Brain microvascular endothelial cell (primary cell): ENCODE results near the gene KMT2C.
A peak's percentile ranks its signal among the peaks of the same experiment; 100 is the strongest.
"Not testable (repeated sequence)": the region's sequence is repeated elsewhere in the genome, so short reads cannot be mapped to it uniquely, and the experiment has no call there.

Source experiments
- DNase-seq: peaks from one replicate; pipeline ENCODE4 v3.0.0-alpha.2; 2020
- H3K27ac ChIP-seq: fragments of 250-450 bp; sonication (Bioruptor Pico); 2 replicates; pipeline ENCODE4 v1.5.1; 2020; ENCODE audit warnings: mild to moderate bottlenecking, moderate library complexity
- H3K27me3 ChIP-seq: fragments of 250-450 bp; sonication (Bioruptor Pico); replicated peaks from 2 replicates; pipeline ENCODE4 v1.5.1; 2020; ENCODE audit warnings: mild to moderate bottlenecking
- H3K36me3 ChIP-seq: fragments of 250-450 bp; sonication (Bioruptor Pico); replicated peaks from 2 replicates; pipeline ENCODE4 v1.5.1; 2020; ENCODE audit warnings: mild to moderate bottlenecking
- H3K4me3 ChIP-seq: 2 replicates; pipeline ENCODE4 v1.5.1; 2011; ENCODE audit warnings: low read depth, mild to moderate bottlenecking, control low read depth, low read length, moderate library complexity
- CTCF ChIP-seq: IDR thresholded peaks from 2 replicates; pipeline ENCODE4 v1.5.1; 2011; ENCODE audit warnings: low read depth, mild to moderate bottlenecking, moderate library complexity, low read length, control low read depth, inconsistent platforms; ENCODE audit errors: missing control alignments
- in situ Hi-C: cut with HindIII; loops from 2 replicates; pipeline ENCODE4 v1.10.0; 2017; ENCODE audit warnings: low sequenced_read_pairs, low pct_ligation_motif_present

Gene KMT2C

GRCh38 chr7:152234421-152234820 lies 201.4 kb downstream of the KMT2C start:
- H3K4me3 ChIP-seq, in situ Hi-C loops, H3K36me3 ChIP-seq, H3K27me3 ChIP-seq: not testable (repeated sequence)
- peak; percentile 78 for DNase-seq
- peak overlapping the region; percentile 32 for H3K27ac ChIP-seq

GRCh38 chr7:152231089-152231488 lies 204.7 kb downstream of the KMT2C start:
- DNase-seq, result no peak
- Histone ChIP-seq H3K27me3 (no peaks in the 10 kb centered on the region), H3K4me3 (no peak overlapping the region), H3K36me3 (no peaks in the 10 kb centered on the region), H3K27ac (no peak overlapping the region)
- TF ChIP-seq CTCF, result no peak
- in situ Hi-C loops, result no loop called here

GRCh38 chr7:152219556-152219955 lies 216.2 kb downstream of the KMT2C start:
- H3K36me3 ChIP-seq, DNase-seq, in situ Hi-C loops, H3K27me3 ChIP-seq, H3K27ac ChIP-seq, H3K4me3 ChIP-seq: not testable (repeated sequence)

- H3K27me3 ChIP-seq, H3K27ac ChIP-seq, H3K4me3 ChIP-seq, in situ Hi-C loops, DNase-seq, H3K36me3 ChIP-seq: not testable (repeated sequence)
Measured at GRCh38 chr7:152208766-152209165, 227.0 kb downstream of the KMT2C start.

GRCh38 chr7:152204417-152204816 lies 231.4 kb downstream of the KMT2C start:
- H3K27ac ChIP-seq, in situ Hi-C loops, H3K27me3 ChIP-seq, DNase-seq, H3K36me3 ChIP-seq, H3K4me3 ChIP-seq: not testable (repeated sequence)

GRCh38 chr7:152203095-152203494 lies 232.7 kb downstream of the KMT2C start:
- no peak overlapping the region for H3K4me3 ChIP-seq
- peaks cover 6% of the 10 kb centered on the region for H3K36me3 ChIP-seq
- DNase-seq, result no peak
- no peak for TF ChIP-seq CTCF
- no peak overlapping the region for H3K27ac ChIP-seq
- no peaks in the 10 kb centered on the region for H3K27me3 ChIP-seq
- in situ Hi-C loops, result no loop called here

GRCh38 chr7:152202056-152202455 lies 233.7 kb downstream of the KMT2C start:
- in situ Hi-C loops, result no loop called here
- Histone ChIP-seq H3K27ac (no peak overlapping the region), H3K36me3 (peaks cover 6% of the 10 kb centered on the region), H3K4me3 (no peak overlapping the region), H3K27me3 (no peaks in the 10 kb centered on the region)
- TF ChIP-seq CTCF, result no peak
- DNase-seq, result no peak

- Histone ChIP-seq H3K4me3 (no peak overlapping the region), H3K27me3 (no peaks in the 10 kb centered on the region), H3K36me3 (peaks cover 6% of the 10 kb centered on the region), H3K27ac (no peak overlapping the region)
- no peak for DNase-seq
- TF ChIP-seq CTCF, result no peak
- in situ Hi-C loops, result no loop called here
Measured at GRCh38 chr7:152200395-152200794, 235.4 kb downstream of the KMT2C start.
